PC-9 (cell line): ENCODE results near the gene PYHIN1.

Source experiments
- EZH2 ChIP-seq: fragments of 200-600 bp; sonication (generic); IDR thresholded peaks from 2 replicates; pipeline ENCODE4 v1.8.0; 2017; ENCODE audit warnings: antibody characterized with exemption, low read depth
- TF ChIP-seq, protein P1 (sequence below): fragments of 200-600 bp; sonication (generic); conservative IDR thresholded peaks from 2 replicates; pipeline ENCODE4 v1.6.1; 2017; ENCODE audit warnings: mixed run types, antibody characterized with exemption, mild to moderate bottlenecking, moderate library complexity

GRCh38 chr1:158972841-158973240, 41.5 kb downstream of the PYHIN1 start:
- TF ChIP-seq, protein P1, sequence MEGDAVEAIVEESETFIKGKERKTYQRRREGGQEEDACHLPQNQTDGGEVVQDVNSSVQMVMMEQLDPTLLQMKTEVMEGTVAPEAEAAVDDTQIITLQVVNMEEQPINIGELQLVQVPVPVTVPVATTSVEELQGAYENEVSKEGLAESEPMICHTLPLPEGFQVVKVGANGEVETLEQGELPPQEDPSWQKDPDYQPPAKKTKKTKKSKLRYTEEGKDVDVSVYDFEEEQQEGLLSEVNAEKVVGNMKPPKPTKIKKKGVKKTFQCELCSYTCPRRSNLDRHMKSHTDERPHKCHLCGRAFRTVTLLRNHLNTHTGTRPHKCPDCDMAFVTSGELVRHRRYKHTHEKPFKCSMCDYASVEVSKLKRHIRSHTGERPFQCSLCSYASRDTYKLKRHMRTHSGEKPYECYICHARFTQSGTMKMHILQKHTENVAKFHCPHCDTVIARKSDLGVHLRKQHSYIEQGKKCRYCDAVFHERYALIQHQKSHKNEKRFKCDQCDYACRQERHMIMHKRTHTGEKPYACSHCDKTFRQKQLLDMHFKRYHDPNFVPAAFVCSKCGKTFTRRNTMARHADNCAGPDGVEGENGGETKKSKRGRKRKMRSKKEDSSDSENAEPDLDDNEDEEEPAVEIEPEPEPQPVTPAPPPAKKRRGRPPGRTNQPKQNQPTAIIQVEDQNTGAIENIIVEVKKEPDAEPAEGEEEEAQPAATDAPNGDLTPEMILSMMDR = no peak
- TF ChIP-seq EZH2 = no peak
